IMR-90 (cell line): Measurements from ENCODE around the gene SOD2. TPM values are rescaled to one million over a fixed set of nuclear protein-coding genes. Genes with fewer than 3 reads are reported as not detected.

Experiments used
- ATAC-seq: fragments of 200-7000 bp; cut with Tn5 transposase; 2 replicates; pipeline ENCODE4 v1.9.1; 2020; ENCODE audit warnings: low read depth, mild to moderate bottlenecking, moderate library complexity
- BruUV-seq: library from RNA; stranded (reverse); fragments of 400-500 nt; replicated peaks from 2 replicates; lab custom pipeline; 2021; lab: Mats Ljungman, UMichigan
- CTCF ChIA-PET: fragments of 300-600 bp; formaldehyde crosslinking; extraction: SDS; loops from one replicate; lab custom pipeline; 2021; ENCODE audit warnings: antibody characterized with exemption; lab: Yijun Ruan, JAX
- POLR2A ChIA-PET: fragments of 300-600 bp; sonication (Branson Sonifier 250); formaldehyde crosslinking; loops from one replicate; lab custom pipeline; 2022; ENCODE audit warnings: antibody characterized with exemption; ENCODE audit not compliant: unreplicated experiment; lab: Charles Lee
- DNase-seq: peaks from one replicate; pipeline ENCODE4 v3.0.0; 2013
- H2AFZ ChIP-seq: replicated peaks from 2 replicates; pipeline ENCODE3; 2013; ENCODE audit warnings: low read length, mild to moderate bottlenecking; ENCODE audit not compliant: poor library complexity
- H2AK5ac ChIP-seq: 2 replicates; pipeline ENCODE4 v1.6.1; 2013; ENCODE audit warnings: low read depth, low read length, inconsistent platforms
- H2AK9ac ChIP-seq: replicated peaks from 2 replicates; pipeline ENCODE3; 2013; ENCODE audit warnings: mild to moderate bottlenecking, low read depth, low read length, moderate library complexity; ENCODE audit not compliant: poor library complexity
- H2BK120ac ChIP-seq: 2 replicates; pipeline ENCODE4 v1.6.1; 2013; ENCODE audit warnings: low read depth, low read length, inconsistent platforms
- H2BK15ac ChIP-seq: 3 replicates; pipeline ENCODE4 v1.6.1; 2013; ENCODE audit warnings: low read depth, low read length, inconsistent platforms
- H2BK20ac ChIP-seq: 2 replicates; pipeline ENCODE4 v1.6.1; 2013; ENCODE audit warnings: low read depth, mild to moderate bottlenecking, inconsistent platforms, low read length, moderate library complexity
- H2BK5ac ChIP-seq: 2 replicates; pipeline ENCODE4 v1.6.1; 2013; ENCODE audit warnings: mild to moderate bottlenecking, low read depth, low read length, inconsistent platforms; ENCODE audit not compliant: poor library complexity, severe bottlenecking
- H3K14ac ChIP-seq: replicated peaks from 2 replicates; pipeline ENCODE4 v1.6.1; 2013; ENCODE audit warnings: low read depth, low read length, inconsistent platforms
- H3K18ac ChIP-seq: 2 replicates; pipeline ENCODE4 v1.6.1; 2013; ENCODE audit warnings: low read depth, low read length, control low read depth
- H3K23ac ChIP-seq: 2 replicates; pipeline ENCODE4 v1.6.1; 2013; ENCODE audit warnings: low read depth, low read length, inconsistent platforms
- H3K27ac ChIP-seq: 2 replicates; pipeline ENCODE4 v1.5.1; 2013; ENCODE audit warnings: mild to moderate bottlenecking, control low read depth, low read length; ENCODE audit not compliant: insufficient read depth
- H3K27me3 ChIP-seq: 2 replicates; pipeline ENCODE4 v1.6.1; 2013; ENCODE audit warnings: low read length; ENCODE audit not compliant: control insufficient read depth, insufficient read depth
- H3K36me3 ChIP-seq: 2 replicates; pipeline ENCODE4 v1.6.1; 2013; ENCODE audit warnings: low read length, mixed read lengths; ENCODE audit not compliant: control insufficient read depth, insufficient read depth
- H3K4ac ChIP-seq: 2 replicates; pipeline ENCODE4 v1.6.1; 2013; ENCODE audit warnings: low read depth, low read length, inconsistent platforms
- H3K4me1 ChIP-seq: 2 replicates; pipeline ENCODE4 v1.6.1; 2013; ENCODE audit warnings: low read length, mixed read lengths; ENCODE audit not compliant: control insufficient read depth, insufficient read depth
- H3K4me2 ChIP-seq: 2 replicates; pipeline ENCODE4 v1.6.1; 2013; ENCODE audit warnings: low read depth, mild to moderate bottlenecking, control low read depth, low read length, moderate library complexity
- H3K4me3 ChIP-seq: 2 replicates; pipeline ENCODE4 v1.5.1; 2013; ENCODE audit warnings: low read depth, mild to moderate bottlenecking, control low read depth, low read length, moderate library complexity; ENCODE audit not compliant: insufficient read depth
- H3K56ac ChIP-seq: 2 replicates; pipeline ENCODE4 v1.6.1; 2013; ENCODE audit warnings: low read length, inconsistent platforms; ENCODE audit not compliant: insufficient read depth; ENCODE audit errors: extremely low read depth
- H3K79me1 ChIP-seq, 2 experiments: 2 replicates each; pipeline ENCODE4 v1.6.1; 2013; ENCODE audit warnings: low read length in 2 of 2, inconsistent platforms in 1 of 2, low read depth in 1 of 2
- H3K9ac ChIP-seq: 2 replicates; pipeline ENCODE4 v1.6.1; 2013; ENCODE audit warnings: low read depth, low read length, control low read depth
- H3K9me1 ChIP-seq: 2 replicates; pipeline ENCODE4 v1.6.1; 2013; ENCODE audit warnings: low read length, inconsistent platforms; ENCODE audit not compliant: insufficient read depth
- H3K9me3 ChIP-seq: 2 replicates; pipeline ENCODE4 v1.6.1; 2013; ENCODE audit warnings: low read length; ENCODE audit not compliant: control insufficient read depth, insufficient read depth
- H4K20me1 ChIP-seq: 2 replicates; pipeline ENCODE4 v1.6.1; 2013; ENCODE audit warnings: low read length, inconsistent platforms; ENCODE audit not compliant: insufficient read depth
- H4K5ac ChIP-seq: 2 replicates; pipeline ENCODE4 v1.6.1; 2013; ENCODE audit warnings: mild to moderate bottlenecking, low read depth, low read length, control low read depth
- H4K8ac ChIP-seq, 2 experiments: 2 replicates each; pipeline ENCODE4 v1.6.1; 2013; ENCODE audit warnings: low read depth in 2 of 2, low read length in 2 of 2, control low read depth in 1 of 2, inconsistent platforms in 1 of 2
- H4K91ac ChIP-seq: 2 replicates; pipeline ENCODE4 v1.6.1; 2013; ENCODE audit warnings: low read depth, low read length, inconsistent platforms; ENCODE audit not compliant: insufficient read depth
- CHD1 ChIP-seq: IDR thresholded peaks from 2 replicates; pipeline ENCODE4 v1.6.1; 2012; ENCODE audit warnings: low read depth, low read length, improper control_type of control experiment
- ELK1 ChIP-seq: fragments of 150-350 bp; IDR thresholded peaks from 2 replicates; pipeline ENCODE4 v1.6.1; 2016; ENCODE audit warnings: low read depth, mild to moderate bottlenecking, low read length, moderate library complexity, borderline replicate concordance
- NFE2L2 ChIP-seq: fragments of 150-350 bp; IDR thresholded peaks from 2 replicates; pipeline ENCODE4 v1.6.1; 2016; ENCODE audit warnings: low read depth, mild to moderate bottlenecking, low read length
- RCOR1 ChIP-seq: IDR thresholded peaks from 2 replicates; pipeline ENCODE4 v1.6.1; 2012; ENCODE audit warnings: mild to moderate bottlenecking, low read length, improper control_type of control experiment; ENCODE audit not compliant: insufficient replicate concordance
- RFX5 ChIP-seq: IDR thresholded peaks from 2 replicates; pipeline ENCODE4 v1.8.0; 2012; ENCODE audit warnings: low read depth, mild to moderate bottlenecking, low read length, moderate library complexity
- WGBS, 2 experiments: methylation state at CpG; one replicate each; pipeline versions ENCODE4 v1.1.5 to v1.1.7; 2013; ENCODE audit warnings: missing lambda C conversion rate in 2 of 2; ENCODE audit not compliant: insufficient read length in 1 of 2; ENCODE audit errors: extremely low coverage in 2 of 2; 5-methylcytosine and 5-hydroxymethylcytosine counted together
- dilution Hi-C: fragments of 300-500 bp; cut with HindIII; formaldehyde crosslinking; loops from one replicate; pipeline ENCODE4 v1.14.3; 2018; ENCODE audit warnings: low sequenced_read_pairs; ENCODE audit not compliant: unreplicated experiment
- in situ Hi-C: fragments of 300-500 bp; cut with MboI; formaldehyde crosslinking; loops from 3 replicates; pipeline ENCODE4 v1.14.3; 2019; ENCODE audit warnings: low sequenced_read_pairs, inconsistent platforms, mixed read lengths
- intact Hi-C: fragments of 100-400 bp; cut with micrococcal nuclease; formaldehyde crosslinking; loops from 2 replicates; pipeline ENCODE4 v1.10.0; 2022
- polyA plus RNA-seq, 3 experiments: library from polyadenylated mRNA; depleted of rRNA; stranded (reverse); fragments of >200 nt; gene quantifications; 2 replicates each; pipeline ENCODE4 v1.2.3, GENCODE V29; 2012; ENCODE audit warnings: low replicate concordance in 1 of 3
- total RNA-seq: library from RNA; depleted of rRNA; stranded (reverse); fragments of >200 nt; gene quantifications from 2 replicates; pipeline ENCODE4 v1.2.3, GENCODE V29; 2012

The SOD2 gene
- total and polyA plus RNA-seq, 2 of the 4 experiments (the other 2 are of a cell fraction) = 173 to 243 TPM

GRCh38 chr6:159693128-159693893, at the start of gene SOD2 (continued):
- no peak for TF ChIP-seq ELK1
- TF ChIP-seq CHD1 = peak; percentile 85; the same call in 1 of the 2 replicates

GRCh38 chr6:159742165-159742564, 49.1 kb upstream of the SOD2 start:
- Histone ChIP-seq H3K23ac (no peak overlapping the region), H2BK15ac (no peak overlapping the region), H4K5ac (no peak overlapping the region), H3K14ac (no peak overlapping the region), H3K4me1 (no peaks in the 10 kb centered on the region), H3K4me3 (no peak overlapping the region), H2BK120ac (no peak overlapping the region), H4K20me1 (peaks cover 16% of the 10 kb centered on the region), H2AK9ac (no peak overlapping the region), H4K91ac (no peak overlapping the region), H3K18ac (no peak overlapping the region), H3K27ac (no peak overlapping the region), H4K8ac (no peak overlapping the region), H3K56ac (no peak overlapping the region), H3K9me1 (no peaks in the 10 kb centered on the region), H3K9me3 (no peaks in the 10 kb centered on the region), H3K79me1 (peaks cover 24 to 35% of the 10 kb centered on the region in 2 experiments), H2AK5ac (no peak overlapping the region), H3K36me3 (peaks cover 53% of the 10 kb centered on the region), H3K9ac (no peak overlapping the region), H2AFZ (no peak overlapping the region), H2BK5ac (no peak overlapping the region), H3K4me2 (no peak overlapping the region), H3K27me3 (no peaks in the 10 kb centered on the region), H3K4ac (no peak overlapping the region), H2BK20ac (no peak overlapping the region)
- dilution Hi-C loops = no loop called here
- ATAC-seq = no peak
- POLR2A ChIA-PET = no interaction called here
- intact Hi-C loops = no loop called here
- CTCF ChIA-PET = interaction anchor here (0.6 kb wide), 1 partner anchor 555 kb away, joined by 5 read pairs; no protein-coding TSS in a partner anchor
- in situ Hi-C loops = no loop called here
- DNase-seq = no peak
- no CpG with 5 or more reads among the region's 1 CpG for WGBS, 2 experiments
- BruUV-seq = no TSS peak
- TF ChIP-seq NFE2L2 (peak; percentile 69), RFX5 (no peak), RCOR1 (no peak)
